Activated CD8-positive, alpha-beta memory T cell treated with anti-CD3 and anti-CD28 coated beads, Interleukin-2, amount 50 U/mL, for 48 hours (primary cell): ENCODE results near the gene PTGFR.

Experiments
- DNase-seq: peaks from one replicate; pipeline ENCODE4 v3.0.0-alpha.2; 2020

Gene PTGFR

DNA sequence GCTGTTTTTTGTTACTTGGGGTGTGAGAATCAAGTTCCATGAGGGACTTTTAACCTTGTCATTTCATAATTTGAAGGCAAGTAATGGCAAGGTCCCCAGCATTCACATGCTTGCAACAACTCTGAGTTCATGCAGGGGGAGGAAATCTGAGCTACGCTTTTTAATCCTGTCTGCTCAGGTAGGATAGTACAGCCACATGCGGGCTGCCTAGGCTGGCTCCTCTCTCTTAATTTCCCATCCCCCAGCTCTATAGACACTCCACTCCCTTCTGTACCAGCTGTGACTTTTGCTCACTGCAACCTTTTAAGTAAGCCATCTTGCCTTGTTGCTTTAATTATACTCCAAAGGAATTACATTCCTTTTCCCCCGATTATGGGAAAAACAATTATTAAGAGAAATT is 30.1 kb downstream of the PTGFR start:
- DNase-seq, result no peak

- DNase-seq, result no peak
Measured at GRCh38 chr1:78522136-78522535, 31.4 kb downstream of the PTGFR start.

DNA sequence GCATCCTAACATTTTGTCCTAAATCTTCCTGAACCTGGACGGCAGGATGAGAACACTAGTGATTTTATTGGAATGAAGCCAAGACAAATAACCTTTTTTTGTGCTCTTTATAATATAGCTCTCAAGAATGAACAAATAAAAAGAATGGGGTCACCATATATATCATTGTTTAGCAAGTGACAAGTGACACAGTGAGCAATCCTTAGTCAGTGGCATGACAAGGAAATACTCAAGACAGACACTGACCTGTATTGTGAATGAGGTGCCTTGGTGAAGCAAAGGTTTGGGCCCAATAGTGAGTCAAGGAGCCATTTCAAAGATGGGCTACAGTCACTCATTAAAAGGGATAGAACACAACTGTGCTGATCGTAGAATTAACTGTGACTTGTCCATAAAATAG is 35.7 kb downstream of the PTGFR start:
- DNase-seq, result no peak

DNA sequence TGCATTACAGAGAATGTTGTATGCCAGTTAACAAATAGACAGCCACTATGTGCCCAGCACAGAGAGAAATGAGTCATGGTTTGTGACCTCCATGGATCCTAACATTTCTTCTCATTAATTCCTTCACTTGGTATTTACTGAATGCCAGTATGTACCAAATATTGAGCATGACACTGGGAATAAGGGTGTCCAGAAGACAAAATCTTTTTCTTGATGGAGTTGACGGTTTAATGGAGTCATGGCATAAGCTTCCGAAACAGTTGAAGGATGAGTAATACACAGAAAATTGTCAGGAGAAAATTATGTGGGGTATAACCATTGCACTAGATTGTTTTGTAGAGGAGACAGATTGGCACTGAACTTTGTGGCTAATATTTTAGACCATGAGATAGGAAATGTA is 36.9 kb downstream of the PTGFR start:
- DNase-seq, result no peak

DNA sequence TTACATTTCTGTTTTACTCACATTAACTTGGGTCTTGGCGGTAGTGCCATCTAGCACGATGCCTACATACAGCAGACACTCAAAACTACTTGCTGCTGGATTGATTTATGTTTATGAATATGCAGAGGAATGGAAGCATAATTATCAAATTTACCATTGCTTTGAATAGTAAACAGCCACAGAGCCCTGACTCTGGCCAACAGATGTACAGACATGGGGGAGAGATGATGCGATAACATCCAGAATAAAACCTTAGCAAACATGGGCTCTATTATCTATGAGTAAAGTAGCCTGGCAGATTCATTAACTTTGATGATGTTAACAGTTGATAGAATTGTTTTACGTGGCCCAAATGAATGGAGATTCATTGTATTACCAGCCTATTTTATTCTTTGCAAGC is 42.8 kb downstream of the PTGFR start:
- DNase-seq, result no peak

- no peak for DNase-seq
Measured at GRCh38 chr1:78535286-78535685, 44.5 kb downstream of the PTGFR start.

GRCh38 chr1:78536427-78536826 is 45.7 kb downstream of the PTGFR start:
- DNase-seq, result no peak

- no peak for DNase-seq
Measured at GRCh38 chr1:78540048-78540447, 49.3 kb downstream of the PTGFR start.

DNA sequence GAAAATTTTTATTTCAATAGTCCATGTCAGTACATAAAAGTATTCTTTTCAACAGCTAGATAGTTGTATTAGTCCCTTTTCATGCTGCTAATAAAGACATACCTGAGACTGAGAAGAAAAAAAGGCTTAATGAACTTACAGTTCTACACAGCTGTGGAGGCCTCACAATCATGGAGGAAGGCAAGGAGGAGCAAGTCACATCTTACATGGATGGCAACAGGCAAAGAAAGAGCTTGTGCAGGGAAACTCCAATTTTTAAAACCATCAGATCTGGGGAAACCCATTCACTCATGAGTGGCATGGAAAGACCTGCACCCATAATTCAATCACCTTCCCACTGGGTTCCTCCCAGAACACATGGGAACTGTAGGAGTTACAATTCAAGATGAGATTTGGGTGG is 50.7 kb downstream of the PTGFR start:
- DNase-seq, result no peak

- DNase-seq, result no peak
Measured at GRCh38 chr1:78543941-78544643, 53.3 kb downstream of the PTGFR start.

DNA sequence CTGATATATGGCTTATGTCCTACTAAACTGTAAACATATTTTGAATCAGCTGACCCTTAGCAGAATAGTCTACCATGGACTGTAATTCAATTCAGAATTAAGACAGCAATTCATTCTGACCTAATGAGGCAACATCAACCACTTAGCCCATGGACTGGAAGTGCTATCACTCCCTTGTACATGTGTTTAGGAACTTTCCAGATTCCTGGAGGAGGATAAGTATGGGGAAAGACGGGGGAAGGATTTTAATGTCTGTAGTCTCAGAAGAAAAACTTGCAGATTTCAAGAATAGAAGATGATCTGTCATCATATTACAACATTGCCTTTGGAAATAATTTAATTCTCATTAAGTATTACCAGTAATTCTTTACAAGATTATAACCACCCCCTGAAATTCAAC is 56.3 kb downstream of the PTGFR start:
- DNase-seq, result no peak

DNA sequence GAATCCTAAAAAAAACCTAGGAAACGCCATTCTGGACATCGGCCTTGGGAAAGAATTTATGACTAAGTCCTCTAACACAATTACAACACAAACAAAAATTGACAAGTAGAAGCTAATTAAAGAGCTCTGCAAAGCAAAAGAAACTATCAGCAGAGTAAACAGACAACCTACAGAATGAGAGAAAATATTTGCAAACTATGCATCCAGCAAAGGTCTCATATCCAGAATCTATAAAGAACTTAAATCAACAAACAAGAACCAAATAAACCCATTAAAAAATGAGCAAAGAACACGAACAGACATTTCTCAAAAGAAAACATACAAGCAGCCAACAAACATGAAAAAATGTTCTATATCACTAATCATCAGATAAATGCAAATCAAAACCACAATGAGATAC is 58.6 kb downstream of the PTGFR start:
- DNase-seq, result no peak

DNA sequence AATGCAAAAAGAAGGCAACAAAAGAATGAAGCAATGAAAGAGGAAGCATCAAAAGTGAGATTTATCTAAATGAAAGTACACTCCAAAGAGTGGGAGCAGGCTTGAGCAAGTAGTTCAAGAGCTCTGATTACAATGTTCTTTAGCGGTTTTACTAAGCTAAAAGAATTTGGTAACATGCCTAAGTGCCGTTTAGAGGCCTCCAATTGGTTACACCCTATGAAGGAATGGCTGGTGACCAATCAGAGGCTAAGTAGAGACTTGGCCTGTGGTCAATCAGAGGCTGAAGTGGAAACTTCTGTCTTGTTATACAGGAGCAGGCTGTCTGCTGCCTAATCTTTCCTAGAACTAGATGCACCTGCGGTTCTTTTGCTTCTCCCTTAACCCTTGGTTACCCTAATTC is 59.1 kb downstream of the PTGFR start:
- DNase-seq, result no peak

DNA sequence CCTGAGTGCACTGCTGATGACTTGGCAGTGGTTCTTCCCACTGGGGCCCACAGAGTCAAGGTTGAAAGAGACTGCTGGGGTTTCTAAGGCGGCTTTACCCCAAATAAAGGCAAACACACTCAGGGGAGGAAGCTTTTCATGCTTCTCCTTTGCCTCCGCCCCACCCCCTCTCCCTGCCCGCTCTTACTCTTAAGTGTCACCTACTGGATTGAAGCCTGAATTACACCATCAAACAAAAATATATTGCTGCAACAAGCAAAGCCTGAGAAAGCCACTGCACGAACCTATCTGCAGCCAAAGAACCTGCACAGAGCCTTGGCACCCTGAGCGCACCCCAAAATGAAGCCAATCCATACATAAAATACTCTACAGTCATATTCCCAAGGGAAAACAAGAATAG is 63.1 kb downstream of the PTGFR start:
- no peak for DNase-seq

DNA sequence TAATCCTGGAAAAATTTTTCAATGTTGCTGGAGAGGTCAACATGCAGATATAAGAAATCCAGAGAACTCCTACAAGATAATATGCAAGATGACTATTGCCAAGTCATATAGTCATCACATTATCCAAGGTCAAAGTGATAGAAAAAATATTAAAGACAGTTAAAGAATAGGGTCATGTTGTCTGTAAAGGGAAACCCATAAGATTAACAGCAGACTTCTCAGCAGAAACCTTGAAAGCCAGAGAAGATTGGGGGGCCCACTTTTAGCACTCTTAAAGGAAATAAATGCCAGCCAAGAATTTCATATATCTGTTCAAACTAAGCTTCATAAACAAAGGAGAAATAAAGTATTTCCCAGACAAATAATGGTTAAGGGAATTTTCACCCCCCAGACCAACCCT is 64.1 kb downstream of the PTGFR start:
- DNase-seq, result no peak

- DNase-seq, result no peak
Measured at GRCh38 chr1:78559680-78560079, 68.9 kb downstream of the PTGFR start.

- DNase-seq, result no peak
Measured at GRCh38 chr1:78560811-78561210, 70.0 kb downstream of the PTGFR start.

DNA sequence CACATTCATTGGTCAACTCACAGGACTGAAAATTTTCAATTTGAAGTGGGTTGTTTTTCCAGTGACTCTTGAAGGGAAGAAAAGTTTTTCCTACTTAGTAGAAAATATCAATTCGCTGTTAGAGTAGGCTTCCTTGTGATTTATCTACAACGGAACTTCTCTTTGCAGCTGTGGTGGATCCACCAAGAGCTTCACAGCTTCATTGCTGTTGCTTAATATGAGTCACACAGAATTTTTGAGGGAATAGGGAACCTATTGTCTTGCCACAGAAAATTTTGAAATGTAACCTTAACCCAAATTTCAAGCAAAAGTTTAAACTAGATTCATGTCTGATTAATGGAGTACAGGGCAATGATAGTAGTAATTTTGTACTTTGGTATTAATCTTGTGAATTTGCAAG is 71.1 kb downstream of the PTGFR start:
- DNase-seq, result no peak

GRCh38 chr1:78565393-78565792 is 74.6 kb downstream of the PTGFR start:
- no peak for DNase-seq

GRCh38 chr1:78570539-78570938 is 79.8 kb downstream of the PTGFR start:
- DNase-seq, result no peak

- DNase-seq, result no peak
Measured at GRCh38 chr1:78577257-78578100, 86.7 kb downstream of the PTGFR start.

GRCh38 chr1:78586572-78586971 is 95.8 kb downstream of the PTGFR start:
- DNase-seq, result no peak

GRCh38 chr1:78587211-78587610 is 96.4 kb downstream of the PTGFR start:
- no peak for DNase-seq
